HFFc6 (cell line): ENCODE results near the gene RPP21. TPM values are rescaled to one million over a fixed set of nuclear protein-coding genes. Genes with fewer than 3 reads are reported as not detected.

ENCODE experiments used
- DNase-seq: peaks from one replicate; pipeline ENCODE4 v3.0.0-alpha.2; 2018
- H3K27ac Mint-ChIP-seq: 2 replicates; pipeline ENCODE4 v1.8.0; 2020; ENCODE audit warnings: mild to moderate bottlenecking, mixed read lengths
- H3K27me3 Mint-ChIP-seq: 2 replicates; pipeline ENCODE4 v1.8.0; 2021; ENCODE audit warnings: mild to moderate bottlenecking, moderate library complexity, mixed read lengths; ENCODE audit not compliant: insufficient read depth
- H3K36me3 Mint-ChIP-seq: 2 replicates; pipeline ENCODE4 v1.8.0; 2021; ENCODE audit warnings: low read depth, mixed read lengths
- H3K4me1 Mint-ChIP-seq: 2 replicates; pipeline ENCODE4 v1.8.0; 2020; ENCODE audit warnings: low read depth, mixed read lengths
- H3K4me3 Mint-ChIP-seq: 2 replicates; pipeline ENCODE4 v1.8.0; 2020; ENCODE audit warnings: mild to moderate bottlenecking, moderate library complexity, mixed read lengths
- H3K9me3 Mint-ChIP-seq: 2 replicates; pipeline ENCODE4 v1.8.0; 2020; ENCODE audit warnings: mild to moderate bottlenecking, mixed read lengths
- total RNA-seq, 6 experiments: library from RNA; stranded (reverse); fragmentation: NEBNext Ultra II Directional; extraction: Animal tissue kit (Norgen Biotek cat#: 25700); gene quantifications; 2 replicates in 1 of 6; 3 replicates in 5 of 6; pipeline ENCODE4 v1.2.3, GENCODE V29; 2021
- TF ChIP-seq, protein P1 (sequence below): fragments of 200-600 bp; sonication (generic); IDR thresholded peaks from 2 replicates; pipeline ENCODE4 v1.5.0; 2021; ENCODE audit warnings: antibody characterized with exemption, mild to moderate bottlenecking

RPP21 gene
- total RNA-seq, 6 experiments from 2014 or later: 32.3 to 45.9 (median 40.0) TPM

DNA sequence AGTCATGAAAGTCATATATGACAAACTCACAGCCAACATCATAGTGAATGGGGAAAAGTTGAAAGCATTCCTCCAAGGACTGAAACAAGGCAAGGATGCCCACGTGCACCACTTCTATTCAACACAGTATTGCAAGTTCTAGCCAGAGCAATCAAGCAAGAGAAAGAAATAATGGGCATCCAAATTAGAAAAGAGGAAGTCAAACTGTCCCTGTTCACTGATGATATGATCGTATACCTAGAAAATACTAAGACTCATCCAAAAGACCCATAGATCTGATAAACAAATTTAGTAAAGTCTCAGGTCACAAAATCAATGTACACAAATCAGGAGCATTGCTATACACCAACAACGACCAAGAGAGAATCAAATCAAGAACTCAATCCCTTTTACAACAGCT is 41.2 kb downstream of the RPP21 start:
- H3K36me3 Mint-ChIP-seq: no peaks in the 10 kb centered on the region
- peaks cover 40% of the 10 kb centered on the region for H3K27me3 Mint-ChIP-seq
- TF ChIP-seq, protein P1, sequence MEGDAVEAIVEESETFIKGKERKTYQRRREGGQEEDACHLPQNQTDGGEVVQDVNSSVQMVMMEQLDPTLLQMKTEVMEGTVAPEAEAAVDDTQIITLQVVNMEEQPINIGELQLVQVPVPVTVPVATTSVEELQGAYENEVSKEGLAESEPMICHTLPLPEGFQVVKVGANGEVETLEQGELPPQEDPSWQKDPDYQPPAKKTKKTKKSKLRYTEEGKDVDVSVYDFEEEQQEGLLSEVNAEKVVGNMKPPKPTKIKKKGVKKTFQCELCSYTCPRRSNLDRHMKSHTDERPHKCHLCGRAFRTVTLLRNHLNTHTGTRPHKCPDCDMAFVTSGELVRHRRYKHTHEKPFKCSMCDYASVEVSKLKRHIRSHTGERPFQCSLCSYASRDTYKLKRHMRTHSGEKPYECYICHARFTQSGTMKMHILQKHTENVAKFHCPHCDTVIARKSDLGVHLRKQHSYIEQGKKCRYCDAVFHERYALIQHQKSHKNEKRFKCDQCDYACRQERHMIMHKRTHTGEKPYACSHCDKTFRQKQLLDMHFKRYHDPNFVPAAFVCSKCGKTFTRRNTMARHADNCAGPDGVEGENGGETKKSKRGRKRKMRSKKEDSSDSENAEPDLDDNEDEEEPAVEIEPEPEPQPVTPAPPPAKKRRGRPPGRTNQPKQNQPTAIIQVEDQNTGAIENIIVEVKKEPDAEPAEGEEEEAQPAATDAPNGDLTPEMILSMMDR: no peak
- no peak overlapping the region for H3K27ac Mint-ChIP-seq
- no peak overlapping the region for H3K4me3 Mint-ChIP-seq
- H3K9me3 Mint-ChIP-seq: no peaks in the 10 kb centered on the region
- no peak for DNase-seq
- no peaks in the 10 kb centered on the region for H3K4me1 Mint-ChIP-seq

DNA sequence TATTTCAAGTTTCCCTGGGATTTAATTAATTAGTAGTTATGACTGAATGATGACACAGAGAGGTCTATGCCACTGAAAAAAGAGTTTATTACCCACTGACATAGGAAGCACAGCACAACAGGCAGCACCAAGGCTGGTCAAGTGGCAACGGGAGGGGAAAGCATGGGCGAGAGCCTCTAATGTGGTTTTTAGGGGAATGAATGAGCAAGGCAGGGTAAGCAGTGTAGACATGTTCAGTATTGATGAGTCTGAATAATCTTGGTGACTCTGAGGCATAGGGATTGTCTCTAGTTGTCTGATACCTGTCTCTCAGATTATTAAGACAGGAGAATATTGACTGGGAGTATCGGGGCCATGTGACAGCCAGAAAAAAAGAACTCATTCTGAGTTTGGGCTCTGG is 46.3 kb downstream of the RPP21 start:
- no peak for DNase-seq
- Mint-ChIP-seq H3K36me3 (no peaks in the 10 kb centered on the region), H3K27ac (no peak overlapping the region), H3K27me3 (peaks cover 48% of the 10 kb centered on the region), H3K4me3 (no peak overlapping the region), H3K4me1 (no peaks in the 10 kb centered on the region), H3K9me3 (no peaks in the 10 kb centered on the region)
- TF ChIP-seq, protein P1: no peak

DNA sequence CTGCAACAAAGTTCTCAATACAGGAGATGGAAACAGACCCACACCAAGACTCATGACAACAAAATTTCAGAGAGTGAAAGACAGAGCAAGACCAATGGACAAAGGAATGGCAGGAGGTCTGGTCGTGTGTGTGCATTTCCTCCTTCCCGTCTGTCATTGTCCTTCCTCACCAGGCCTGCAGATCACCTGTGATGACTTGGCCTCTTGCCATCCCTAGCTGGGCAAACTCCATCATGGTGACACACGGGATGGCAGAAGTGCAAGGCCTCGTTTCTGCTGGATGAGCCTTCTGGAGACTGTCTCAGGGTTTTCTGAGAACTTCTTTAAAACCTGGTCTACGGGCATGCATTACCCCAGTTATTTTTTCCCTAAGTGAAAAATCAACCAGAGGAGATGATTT is 49.2 kb downstream of the RPP21 start:
- Mint-ChIP-seq H3K27me3 (peaks cover 45% of the 10 kb centered on the region), H3K4me1 (no peaks in the 10 kb centered on the region), H3K36me3 (no peaks in the 10 kb centered on the region), H3K27ac (no peak overlapping the region), H3K4me3 (no peak overlapping the region), H3K9me3 (no peaks in the 10 kb centered on the region)
- no peak for DNase-seq
- TF ChIP-seq, protein P1: no peak

Other genes with a start within 250 kb of the RPP21 start
- not detected for gene TRIM31, start 232.1 kb upstream of the RPP21 start, total RNA-seq
- not detected for gene TRIM40, start 209.0 kb upstream of the RPP21 start, total RNA-seq
- not detected for gene TRIM10, start 183.9 kb upstream of the RPP21 start, total RNA-seq
- not detected for gene TRIM15, start 181.6 kb upstream of the RPP21 start, total RNA-seq
- 10 to 100 TPM; 29.4 to 34.4 (median 32.2) TPM for gene TRIM26, start 131.8 kb upstream of the RPP21 start, total RNA-seq
- 10 to 100 TPM in 4 of 6 experiments, 1 to 10 TPM in 2; 8.7 to 12.2 (median 10.8) TPM for gene TRIM39, start 18.2 kb upstream of the RPP21 start, total RNA-seq
- 100 to 1,000 TPM; 122 to 131 (median 126) TPM for gene HLA-E, start 144.4 kb downstream of the RPP21 start, total RNA-seq
- gene GNL1, start 211.3 kb downstream of the RPP21 start, total RNA-seq: 10 to 100 TPM; 56.9 to 65.6 (median 61.9) TPM
- 10 to 100 TPM in 5 of 6 experiments, 1 to 10 TPM in 1; 9.8 to 14.0 (median 12.3) TPM for gene PRR3, start 212.1 kb downstream of the RPP21 start, total RNA-seq
- 10 to 100 TPM; 51.3 to 69.3 (median 63.1) TPM for gene ABCF1, start 226.3 kb downstream of the RPP21 start, total RNA-seq